Muscle layer of colon (tissue), 2 donors: Measurements from ENCODE around the gene MCRIP2.

Experiments
- H3K27ac ChIP-seq: one replicate; pipeline ENCODE4 v1.7.0; 2013; ENCODE audit warnings: low read depth, mild to moderate bottlenecking, low read length, moderate library complexity
- H3K27me3 ChIP-seq, 2 donors: one replicate each; pipeline ENCODE4 v1.7.0; 2013; ENCODE audit warnings: low read length in 2 of 2, mild to moderate bottlenecking in 2 of 2; ENCODE audit not compliant: insufficient read depth in 2 of 2, control insufficient read depth in 1 of 2
- H3K36me3 ChIP-seq: one replicate; pipeline ENCODE4 v1.7.0; 2013; ENCODE audit warnings: mild to moderate bottlenecking, low read length; ENCODE audit not compliant: insufficient read depth
- H3K4me1 ChIP-seq: one replicate; pipeline ENCODE4 v1.7.0; 2013; ENCODE audit warnings: mild to moderate bottlenecking, low read length; ENCODE audit not compliant: insufficient read depth
- H3K4me3 ChIP-seq, 2 donors: one replicate each; pipeline ENCODE4 v1.7.0; 2013; ENCODE audit warnings: low read length in 2 of 2, low read depth in 1 of 2, mild to moderate bottlenecking in 1 of 2, moderate library complexity in 1 of 2
- H3K9ac ChIP-seq: one replicate; pipeline ENCODE4 v1.7.0; 2013; ENCODE audit warnings: low read length
- H3K9me3 ChIP-seq: one replicate; pipeline ENCODE4 v1.7.0; 2013; ENCODE audit warnings: mild to moderate bottlenecking, low read length
- donor health status: abdominal sarcoma.
- donor health status: Adenocarcinoma of cecum.

The MCRIP2 gene

GRCh38 chr16:636206-637080, 5.2 kb upstream of the MCRIP2 start, which contains the start of gene METTL26:
Gene METTL26 (minus strand): TSS chr16:636305. CDS start chr16:636290, 15 bp downstream.
- H3K36me3 ChIP-seq: peaks cover 9% of the 10 kb centered on the region
- peak within 1 kb of the TSS; percentile 82 to 96 for H3K4me3 ChIP-seq
- H3K9me3 ChIP-seq: no peaks in the 10 kb centered on the region
- H3K9ac ChIP-seq: peak within 1 kb of the TSS; percentile 39
- H3K27ac ChIP-seq: peak within 1 kb of the TSS; percentile 99
- peaks cover 0 to 3% of the 10 kb centered on the region in 2 donors for H3K27me3 ChIP-seq
- peaks cover 8% of the 10 kb centered on the region for H3K4me1 ChIP-seq

DNA sequence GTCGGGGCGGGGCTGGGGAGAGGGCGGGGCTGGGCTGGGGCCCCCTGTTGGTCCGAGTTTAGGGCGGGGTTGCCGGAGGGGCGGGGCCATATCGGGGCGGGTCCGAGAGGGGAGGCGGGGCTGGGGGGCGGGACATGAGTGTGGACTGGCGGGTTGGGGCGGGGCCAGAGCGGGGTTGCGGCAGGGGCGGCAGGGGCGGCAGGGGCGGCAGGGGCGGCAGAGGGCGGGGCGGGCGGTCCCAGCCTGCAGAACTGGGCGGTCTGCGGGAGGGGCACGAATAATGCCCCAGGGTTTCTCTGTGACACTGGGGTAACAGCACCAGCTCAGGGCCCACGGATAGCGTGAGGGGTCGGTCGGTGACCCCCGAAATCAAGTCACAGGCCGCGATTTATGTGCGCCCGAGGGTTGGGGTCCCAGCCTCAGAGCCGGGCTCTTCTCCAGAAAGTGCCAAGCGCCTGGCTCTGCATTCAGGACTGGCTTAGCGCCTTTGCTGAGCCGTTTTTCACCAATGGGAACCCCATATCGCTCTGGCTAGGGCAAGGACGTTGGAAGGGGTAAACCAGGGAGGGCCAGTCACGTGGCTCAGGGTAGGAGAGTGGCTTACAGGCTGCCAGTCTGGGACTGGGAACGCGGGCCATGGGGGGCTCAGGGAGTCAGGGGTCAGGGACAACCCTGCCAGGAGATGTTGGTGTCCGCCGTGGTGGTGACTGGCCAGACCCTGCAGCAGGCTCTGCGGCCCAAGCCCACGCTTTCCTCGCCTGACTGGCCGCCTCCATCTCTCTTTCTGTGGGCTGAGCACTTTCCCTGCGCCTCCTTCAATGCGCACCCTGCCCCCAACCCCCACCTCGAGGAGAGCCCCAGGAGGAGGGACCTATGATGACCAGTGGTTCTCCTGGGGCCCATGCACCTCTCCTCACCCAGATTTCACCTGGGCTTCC, 4.3 kb upstream of the MCRIP2 start:
- peaks cover 9% of the 10 kb centered on the region for H3K36me3 ChIP-seq
- peak overlapping the region; percentile 99 for H3K27ac ChIP-seq
- H3K9me3 ChIP-seq: no peaks in the 10 kb centered on the region
- no peak overlapping the region for H3K9ac ChIP-seq
- H3K4me3 ChIP-seq: peak overlapping the region; percentile 82 to 96
- H3K4me1 ChIP-seq: peaks cover 8% of the 10 kb centered on the region
- peaks cover 0 to under 1% of the 10 kb centered on the region in 2 donors for H3K27me3 ChIP-seq

DNA sequence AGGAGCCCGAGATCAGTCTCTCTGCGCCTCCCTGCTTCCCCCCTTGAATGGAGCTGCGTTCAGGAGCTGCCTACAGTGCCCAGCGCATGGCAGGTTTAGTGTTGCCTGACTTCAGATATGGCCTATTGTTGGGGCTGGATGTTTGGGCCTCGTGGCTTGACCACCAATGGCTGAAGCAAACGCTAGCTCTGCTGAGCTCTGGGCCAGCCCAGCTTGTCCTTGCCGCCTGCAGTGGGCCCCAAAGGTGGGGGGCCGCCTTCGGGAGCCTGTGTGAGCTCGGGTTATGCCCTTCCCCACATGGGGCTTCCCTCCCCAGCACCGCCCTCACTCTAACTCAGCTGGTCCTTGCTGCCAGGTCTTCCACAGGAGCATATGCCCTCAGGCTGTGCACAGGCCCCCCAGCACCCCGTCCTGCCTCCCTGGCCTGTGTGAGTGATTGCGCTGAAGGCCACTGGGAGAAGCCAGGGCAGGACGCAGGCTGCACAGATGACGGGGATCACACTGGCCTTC, 3.5 kb upstream of the MCRIP2 start:
- Histone ChIP-seq H3K27me3 (no peaks in the 10 kb centered on the region), H3K9ac (no peak overlapping the region), H3K4me1 (peaks cover 14% of the 10 kb centered on the region), H3K36me3 (peaks cover 9% of the 10 kb centered on the region), H3K9me3 (no peaks in the 10 kb centered on the region), H3K27ac (peak overlapping the region; percentile 34), H3K4me3 (no peak overlapping the region)

DNA sequence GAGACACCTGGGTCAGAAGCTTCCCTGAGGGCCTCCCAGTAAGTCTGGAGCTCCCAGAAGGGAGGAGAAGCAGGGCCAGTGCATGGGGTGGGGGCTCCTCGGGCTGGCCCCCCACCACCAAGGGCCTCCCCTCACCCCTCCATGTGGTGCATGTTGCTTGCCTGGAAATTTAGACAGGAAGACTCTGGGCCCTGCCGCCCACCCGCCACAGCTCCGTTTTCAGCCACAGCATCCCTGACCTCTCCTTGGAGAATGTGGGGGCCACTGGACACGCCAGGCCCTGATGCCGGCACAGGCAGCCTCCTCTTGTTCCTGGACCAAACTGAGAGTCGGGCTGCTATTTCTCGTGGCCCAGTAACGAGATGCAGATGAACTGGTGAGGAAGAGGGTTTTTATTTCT, 2.8 kb upstream of the MCRIP2 start:
- Histone ChIP-seq H3K27ac (no peak overlapping the region), H3K4me1 (peaks cover 16% of the 10 kb centered on the region), H3K9ac (no peak overlapping the region)

DNA sequence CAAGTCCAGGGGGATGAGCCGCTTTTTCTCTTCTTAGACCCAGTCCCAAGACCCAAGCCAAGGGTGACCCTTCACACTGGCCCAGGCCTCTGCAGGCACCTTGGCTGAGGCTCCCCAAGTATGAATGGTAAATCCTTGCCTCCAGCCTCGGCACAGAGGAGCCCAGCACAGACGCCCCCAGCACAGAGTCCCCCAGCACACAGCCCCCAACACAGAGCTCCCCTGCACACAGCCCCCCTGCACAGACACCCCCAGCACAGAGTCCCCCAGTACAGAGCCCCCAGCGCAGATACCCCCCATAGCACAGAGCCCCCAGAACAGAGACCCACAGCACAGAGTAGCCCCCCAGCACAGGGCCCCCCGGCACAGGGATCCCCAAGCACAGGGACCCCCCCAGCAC, 1.0 kb upstream of the MCRIP2 start:
- Histone ChIP-seq H3K4me3 (no peak overlapping the region), H3K9ac (no peak overlapping the region), H3K4me1 (peaks cover 9% of the 10 kb centered on the region), H3K36me3 (no peaks in the 10 kb centered on the region), H3K9me3 (no peaks in the 10 kb centered on the region), H3K27ac (peak overlapping the region; percentile 80), H3K27me3 (no peaks in the 10 kb centered on the region)

More for the DNA sequence above, 2.8 kb upstream of the MCRIP2 start:
- H3K9me3 ChIP-seq: no peaks in the 10 kb centered on the region
- H3K4me3 ChIP-seq: no peak overlapping the region
- peaks cover 7% of the 10 kb centered on the region for H3K36me3 ChIP-seq
- H3K27me3 ChIP-seq: no peaks in the 10 kb centered on the region

- Histone ChIP-seq H3K4me1 (peaks cover 16% of the 10 kb centered on the region), H3K9ac (peak overlapping the region; percentile 30), H3K9me3 (no peaks in the 10 kb centered on the region), H3K36me3 (no peaks in the 10 kb centered on the region), H3K27ac (peak overlapping the region; percentile 80), H3K27me3 (no peaks in the 10 kb centered on the region), H3K4me3 (peak overlapping the region; percentile 68 to 91)
Observed at GRCh38 chr16:642189-643049, 791 bp downstream of the MCRIP2 start.

DNA sequence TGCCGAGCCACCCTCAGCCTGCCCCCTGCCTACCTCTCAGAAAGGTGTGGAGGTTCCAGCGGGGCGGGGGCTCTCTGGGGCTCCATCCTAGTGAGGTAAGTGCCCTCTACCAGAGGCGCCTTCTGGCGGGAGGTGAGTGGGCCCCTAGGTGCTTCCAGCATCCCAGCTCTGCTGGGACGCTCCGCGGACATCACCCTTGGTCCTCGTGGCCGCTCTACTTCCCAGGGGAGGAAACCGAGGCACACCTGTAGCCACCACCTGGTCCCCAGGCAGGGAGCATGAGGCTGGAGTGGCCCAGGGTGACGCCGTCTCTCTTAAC, 1.4 kb downstream of the MCRIP2 start:
- Histone ChIP-seq H3K9me3 (no peaks in the 10 kb centered on the region), H3K27me3 (no peaks in the 10 kb centered on the region), H3K9ac (peak overlapping the region; percentile 30), H3K4me1 (peaks cover 21% of the 10 kb centered on the region), H3K4me3 (peak overlapping the region; percentile 68 to 91), H3K36me3 (no peaks in the 10 kb centered on the region), H3K27ac (peak overlapping the region; percentile 80)

GRCh38 chr16:644556-644955, 2.9 kb downstream of the MCRIP2 start:
- Histone ChIP-seq H3K4me1 (peaks cover 26% of the 10 kb centered on the region), H3K4me3 (no peak overlapping the region), H3K9me3 (no peaks in the 10 kb centered on the region), H3K9ac (no peak overlapping the region), H3K27me3 (no peaks in the 10 kb centered on the region), H3K27ac (no peak overlapping the region), H3K36me3 (no peaks in the 10 kb centered on the region)

GRCh38 chr16:645852-646678, 4.4 kb downstream of the MCRIP2 start:
- Histone ChIP-seq H3K9me3 (no peaks in the 10 kb centered on the region), H3K27me3 (no peaks in the 10 kb centered on the region), H3K4me1 (peaks cover 36% of the 10 kb centered on the region), H3K9ac (no peak overlapping the region), H3K4me3 (no peak overlapping the region), H3K36me3 (no peaks in the 10 kb centered on the region), H3K27ac (no peak overlapping the region)

DNA sequence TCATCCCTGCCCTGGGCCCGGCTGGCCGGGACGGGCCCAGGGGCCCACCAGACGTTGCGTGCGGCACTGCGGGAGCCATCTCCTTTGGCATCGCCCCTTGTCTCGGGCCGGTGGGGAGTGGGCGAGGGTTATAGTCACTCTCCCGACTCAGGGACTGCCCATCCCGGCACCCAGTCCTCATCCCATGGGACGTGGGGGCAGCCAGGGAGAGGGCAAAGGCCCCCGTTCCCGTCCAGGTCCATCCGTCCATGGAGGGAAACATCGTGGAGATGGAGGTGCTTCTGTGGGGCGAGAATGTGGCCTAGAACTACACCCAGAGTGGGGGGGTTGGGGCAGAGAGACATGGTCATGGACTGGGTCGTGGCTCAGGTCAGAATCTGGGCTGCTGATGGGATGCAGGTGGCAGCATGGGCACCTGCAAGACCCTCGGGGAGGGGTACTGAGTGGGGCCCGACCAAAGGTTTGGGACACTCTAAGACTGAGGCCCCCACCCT, 5.1 kb downstream of the MCRIP2 start:
- Histone ChIP-seq H3K36me3 (no peaks in the 10 kb centered on the region), H3K4me1 (peaks cover 36% of the 10 kb centered on the region), H3K9ac (no peak overlapping the region), H3K27ac (no peak overlapping the region), H3K9me3 (no peaks in the 10 kb centered on the region), H3K4me3 (no peak overlapping the region), H3K27me3 (no peaks in the 10 kb centered on the region)
